A204.1 (cell line): ENCODE data around the gene WDR93.

ENCODE experiments used
- FAIRE-seq: peaks from 2 replicates; lab custom pipeline; 2012; peaks lifted over from hg19 to GRCh38; lab: Jason Lieb, UNC

The WDR93 gene

GRCh38 chr15:89690276-89691218 is at the start of gene WDR93, which contains the start of gene PEX11A:
WDR93 (plus strand) TSS chr15:89690811; CDS start chr15:89701747, 10,936 bp downstream.
PEX11A (minus strand) TSS chr15:89690754; CDS start chr15:89690632, 122 bp downstream.
- FAIRE-seq, result no peak

GRCh38 chr15:89641053-89641452 is 49.6 kb upstream of the WDR93 start:
- FAIRE-seq, result no peak

- FAIRE-seq, result no peak
Observed at GRCh38 chr15:89642106-89642505, 48.5 kb upstream of the WDR93 start.

- FAIRE-seq, result no peak
Observed at GRCh38 chr15:89645680-89646079, 44.9 kb upstream of the WDR93 start.

DNA sequence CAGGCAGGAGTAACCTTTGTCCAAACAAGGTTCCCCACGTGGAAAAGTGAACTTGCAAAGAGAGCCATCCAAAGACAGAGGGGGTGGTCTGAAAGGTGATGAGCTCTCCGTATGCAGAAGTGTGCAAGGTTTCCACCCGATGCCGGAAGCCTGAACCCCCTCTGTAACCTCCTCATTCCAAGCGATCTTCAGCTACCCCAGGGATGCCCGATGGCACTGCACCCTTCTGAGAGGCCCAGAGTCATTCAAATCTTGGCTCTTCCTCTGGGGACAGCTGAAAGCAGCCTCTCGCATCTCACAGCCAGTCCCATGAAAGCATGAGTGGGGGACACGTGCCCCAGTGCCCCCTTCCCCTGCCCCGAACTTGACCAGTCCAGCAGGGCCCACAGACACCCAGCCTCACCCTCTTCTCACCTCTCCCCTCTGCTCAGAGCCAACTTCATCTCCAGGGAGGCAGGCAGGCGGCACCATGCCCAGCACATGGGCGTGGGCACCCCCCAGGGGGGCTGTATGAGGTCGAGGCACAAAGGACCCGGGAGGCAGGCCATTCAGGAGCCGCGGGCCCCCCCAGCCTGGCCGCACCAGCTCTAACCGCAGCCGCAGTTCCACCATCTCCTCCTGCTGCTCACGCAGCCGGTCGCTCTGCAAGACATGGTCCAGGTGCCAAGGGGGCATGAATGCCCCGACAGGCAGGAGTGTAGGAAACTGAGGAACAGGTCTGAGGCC is 44.0 kb upstream of the WDR93 start:
- FAIRE-seq, result no peak

DNA sequence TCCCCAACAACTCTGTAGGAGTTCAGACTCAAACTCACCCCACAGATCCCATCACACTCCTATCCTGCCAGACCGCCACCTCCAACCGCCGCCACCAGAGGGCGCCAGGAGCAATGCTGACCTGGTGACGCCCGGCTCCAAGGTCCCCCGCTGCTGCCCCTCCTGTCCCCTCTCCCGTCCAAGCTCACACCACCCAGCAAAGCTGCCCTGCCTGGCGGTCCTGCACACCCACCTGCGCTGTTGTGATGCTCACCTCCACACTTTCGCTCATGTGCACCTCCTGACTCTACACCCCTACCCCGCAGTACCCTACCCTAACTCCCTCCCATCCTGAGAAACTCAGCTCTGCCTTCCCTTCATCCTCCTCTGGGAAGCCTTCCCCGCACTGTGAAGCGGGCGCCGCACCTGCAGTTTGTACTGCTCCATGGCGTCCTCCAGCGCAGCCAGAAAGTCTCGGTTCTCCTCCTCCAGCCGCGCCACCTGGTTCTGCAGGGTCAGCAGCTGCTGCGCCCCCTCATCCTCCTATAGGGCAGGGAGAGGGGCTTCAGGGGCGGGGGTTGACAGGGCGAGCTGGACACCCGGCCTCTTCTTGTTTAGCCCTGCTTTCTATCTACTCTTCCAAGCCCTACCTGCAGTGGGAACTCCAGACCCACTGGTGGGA is 43.3 kb upstream of the WDR93 start:
- FAIRE-seq, result no peak

GRCh38 chr15:89648106-89649012 is 42.3 kb upstream of the WDR93 start:
- no peak for FAIRE-seq

DNA sequence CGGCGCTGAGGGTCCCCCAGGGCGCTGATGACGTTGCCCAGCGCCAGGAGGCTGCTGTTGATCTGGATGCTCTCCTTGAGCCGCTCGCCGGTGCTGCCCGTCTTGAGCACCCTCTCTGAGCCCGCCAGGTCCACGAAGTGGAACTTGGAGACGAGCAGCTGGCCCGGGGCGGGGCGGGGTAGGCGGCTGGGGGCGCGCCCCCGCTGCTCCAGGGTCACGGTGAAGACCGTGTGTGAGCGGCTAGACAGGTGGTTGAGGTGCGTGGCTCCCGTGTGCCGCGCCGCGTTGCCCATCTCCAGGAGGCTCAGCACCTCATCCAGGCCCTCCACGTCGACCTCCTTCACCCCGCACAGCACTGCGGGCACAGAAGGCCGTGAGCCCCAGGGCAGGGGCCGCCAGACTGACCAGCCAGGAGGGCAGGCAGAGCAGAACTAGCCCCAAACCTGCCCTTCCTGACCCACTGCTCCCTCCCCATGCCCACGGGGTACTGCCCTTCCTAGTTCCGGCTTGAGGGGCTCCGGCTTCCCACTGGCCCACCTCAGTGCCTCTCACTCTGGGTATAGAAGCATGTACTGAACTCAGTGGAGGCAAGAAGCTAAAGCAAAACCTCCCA is 41.5 kb upstream of the WDR93 start:
- no peak for FAIRE-seq

DNA sequence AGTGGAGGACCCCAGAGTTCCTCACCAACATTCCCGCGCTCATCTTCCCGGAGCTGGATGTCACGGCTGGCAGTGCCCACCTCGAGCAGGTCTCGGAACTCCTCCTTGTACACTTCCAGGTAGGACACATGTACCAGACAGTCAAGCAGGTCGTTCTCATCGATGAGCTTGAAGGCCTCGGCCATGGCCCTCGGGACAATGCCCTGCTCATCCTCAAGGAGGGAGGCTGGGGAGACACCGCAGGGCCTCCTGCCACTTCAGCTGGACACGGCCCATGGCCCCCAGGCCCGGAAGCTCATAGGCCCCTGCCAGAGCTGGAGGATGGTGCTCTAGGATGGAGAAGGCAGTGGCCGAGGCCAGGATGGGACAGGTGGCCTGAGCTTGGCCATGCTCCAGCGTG is 40.9 kb upstream of the WDR93 start:
- no peak for FAIRE-seq

GRCh38 chr15:89652131-89652530 is 38.5 kb upstream of the WDR93 start:
- no peak for FAIRE-seq

DNA sequence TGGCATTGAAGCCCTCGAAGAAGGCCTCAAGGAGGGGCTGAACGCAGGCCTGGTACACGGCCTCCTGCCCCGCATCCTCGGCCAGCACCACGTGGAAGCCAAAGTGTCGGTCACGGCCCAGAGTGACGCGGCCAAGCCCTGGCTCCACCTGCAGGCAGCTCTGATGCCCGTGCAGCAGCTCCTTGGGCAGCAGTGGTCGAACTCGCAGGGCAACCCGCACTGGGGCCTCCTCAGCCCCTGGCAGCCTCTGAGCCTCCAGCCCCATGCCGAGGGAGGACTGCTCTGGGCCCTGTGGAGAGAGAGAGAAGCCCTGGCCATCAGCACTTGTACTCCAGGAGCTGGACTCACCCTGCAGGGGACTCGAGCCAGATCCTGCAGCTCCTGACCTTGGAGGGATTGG is 37.9 kb upstream of the WDR93 start:
- FAIRE-seq, result no peak

- no peak for FAIRE-seq
Observed at GRCh38 chr15:89653578-89653977, 37.0 kb upstream of the WDR93 start.

DNA sequence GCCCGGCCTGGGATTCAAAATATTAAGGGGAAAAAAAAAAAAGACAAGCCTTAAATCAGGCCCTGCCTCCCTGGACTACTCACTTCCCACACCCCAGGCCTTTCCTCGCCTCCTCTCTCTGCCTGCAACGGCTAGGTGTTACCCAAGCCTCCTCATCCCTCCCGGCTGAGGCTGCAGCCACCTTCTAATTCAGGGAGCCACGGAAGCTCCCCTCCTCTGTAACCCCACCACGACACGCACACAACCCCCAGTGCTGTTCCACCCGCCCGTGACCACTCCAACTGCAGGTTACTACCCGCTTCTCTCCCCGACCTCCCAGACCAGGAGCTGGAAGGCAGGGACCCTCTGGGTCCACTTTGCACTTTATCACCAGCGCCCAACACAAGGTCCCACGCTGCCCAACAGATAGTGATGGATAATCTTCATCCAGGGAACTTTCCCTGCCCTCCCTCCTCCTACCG is 36.3 kb upstream of the WDR93 start:
- no peak for FAIRE-seq

GRCh38 chr15:89654847-89655805 is 35.5 kb upstream of the WDR93 start, which contains the start of gene KIF7:
KIF7 (minus strand) TSS chr15:89655467; CDS start chr15:89652930, 2,537 bp downstream.
- no peak for FAIRE-seq

DNA sequence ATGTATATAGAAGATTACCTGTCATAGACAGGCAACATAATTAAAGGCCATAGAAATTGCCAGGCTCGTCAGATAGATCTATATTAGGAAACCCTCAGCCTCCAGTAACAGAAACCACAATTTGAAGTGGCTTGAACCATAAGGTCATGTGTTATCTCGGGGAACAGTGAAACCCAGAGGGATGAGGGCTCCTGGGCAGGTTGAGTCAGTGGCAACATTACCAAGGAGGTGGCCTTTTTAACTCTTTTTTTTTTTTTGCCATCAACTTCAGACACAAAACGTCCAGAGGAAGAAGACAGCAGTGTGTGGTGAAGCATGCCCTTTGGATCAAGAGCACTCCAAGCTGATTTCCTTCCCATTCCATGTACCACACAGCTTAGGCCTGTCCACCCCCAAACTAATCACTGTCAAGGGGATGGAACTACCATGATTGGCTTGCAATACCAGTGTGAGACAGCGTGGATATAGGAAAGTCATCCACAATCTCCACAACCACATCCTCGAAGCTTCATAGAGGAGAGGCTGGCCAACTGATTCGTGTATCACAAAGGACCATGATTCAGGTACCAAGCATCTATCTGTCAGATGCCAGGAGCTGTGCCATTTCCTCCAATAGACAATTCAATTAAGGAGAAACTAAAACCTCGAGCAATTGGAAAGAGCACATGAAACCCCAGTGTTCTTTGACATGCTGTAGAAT is 34.3 kb upstream of the WDR93 start:
- no peak for FAIRE-seq

DNA sequence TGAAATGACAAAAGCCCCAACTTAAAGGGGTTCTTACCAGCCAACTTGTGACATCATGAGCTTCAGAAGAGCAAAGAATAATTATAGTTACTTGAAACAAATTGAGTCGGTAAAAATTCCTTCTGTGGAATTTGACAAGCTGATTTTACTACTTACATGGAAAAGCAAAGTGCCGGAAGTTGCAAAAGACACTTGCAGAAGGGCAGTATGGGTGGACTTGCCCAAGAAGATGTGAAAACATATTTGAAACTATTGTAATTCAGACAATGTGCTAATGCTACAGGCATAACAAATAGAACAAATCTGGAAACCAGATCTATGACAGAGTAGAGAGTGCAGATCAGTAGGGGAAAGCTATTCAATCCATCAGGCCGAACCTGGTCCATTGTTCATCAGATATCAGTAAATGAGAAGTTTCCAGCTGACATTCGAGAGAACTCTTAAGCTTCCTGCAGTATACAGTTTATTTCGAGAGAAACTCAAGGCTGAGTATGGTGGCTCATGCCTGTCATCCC is 32.9 kb upstream of the WDR93 start:
- no peak for FAIRE-seq

DNA sequence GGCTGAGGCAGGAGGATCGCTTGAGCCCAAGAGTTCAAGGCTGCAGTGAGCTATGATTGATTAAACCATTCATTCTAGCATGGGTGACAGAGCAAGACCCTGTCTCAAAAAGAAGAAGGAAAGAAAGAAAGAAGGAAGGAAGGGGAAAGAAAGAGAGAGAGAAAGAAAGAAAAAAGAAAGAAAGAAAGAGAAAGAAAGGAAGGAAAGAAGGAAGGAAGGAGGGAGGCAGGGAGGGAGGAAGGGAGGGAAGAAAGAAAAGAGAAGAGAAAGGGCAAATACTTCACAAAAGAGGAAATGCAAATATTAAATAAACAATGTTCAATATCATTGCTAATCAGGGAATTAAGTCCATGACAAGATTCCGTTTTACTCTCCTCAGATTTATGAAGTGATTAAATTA is 31.3 kb upstream of the WDR93 start:
- FAIRE-seq, result no peak

DNA sequence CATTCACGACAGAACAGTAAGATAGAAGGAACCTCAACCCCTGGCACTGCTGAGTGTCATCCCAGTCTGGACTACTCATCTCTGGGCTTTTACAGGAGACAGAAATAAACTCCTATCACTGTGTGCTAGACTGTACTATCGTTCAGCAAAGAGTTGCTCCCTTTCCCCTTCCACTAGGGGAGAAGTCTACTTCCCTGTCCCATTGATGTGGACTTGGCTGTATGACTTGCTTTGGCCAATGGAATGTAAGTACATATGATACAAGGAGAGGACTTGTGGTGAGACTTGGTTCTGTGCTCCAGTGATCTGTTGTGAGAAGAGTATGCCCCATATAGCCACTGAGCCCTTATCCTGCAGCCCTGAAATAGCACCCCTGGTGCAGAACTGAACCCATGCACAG is 30.1 kb upstream of the WDR93 start:
- FAIRE-seq, result no peak
